Measurements from ENCODE around the gene SP100.

Gene SP100

DNA sequence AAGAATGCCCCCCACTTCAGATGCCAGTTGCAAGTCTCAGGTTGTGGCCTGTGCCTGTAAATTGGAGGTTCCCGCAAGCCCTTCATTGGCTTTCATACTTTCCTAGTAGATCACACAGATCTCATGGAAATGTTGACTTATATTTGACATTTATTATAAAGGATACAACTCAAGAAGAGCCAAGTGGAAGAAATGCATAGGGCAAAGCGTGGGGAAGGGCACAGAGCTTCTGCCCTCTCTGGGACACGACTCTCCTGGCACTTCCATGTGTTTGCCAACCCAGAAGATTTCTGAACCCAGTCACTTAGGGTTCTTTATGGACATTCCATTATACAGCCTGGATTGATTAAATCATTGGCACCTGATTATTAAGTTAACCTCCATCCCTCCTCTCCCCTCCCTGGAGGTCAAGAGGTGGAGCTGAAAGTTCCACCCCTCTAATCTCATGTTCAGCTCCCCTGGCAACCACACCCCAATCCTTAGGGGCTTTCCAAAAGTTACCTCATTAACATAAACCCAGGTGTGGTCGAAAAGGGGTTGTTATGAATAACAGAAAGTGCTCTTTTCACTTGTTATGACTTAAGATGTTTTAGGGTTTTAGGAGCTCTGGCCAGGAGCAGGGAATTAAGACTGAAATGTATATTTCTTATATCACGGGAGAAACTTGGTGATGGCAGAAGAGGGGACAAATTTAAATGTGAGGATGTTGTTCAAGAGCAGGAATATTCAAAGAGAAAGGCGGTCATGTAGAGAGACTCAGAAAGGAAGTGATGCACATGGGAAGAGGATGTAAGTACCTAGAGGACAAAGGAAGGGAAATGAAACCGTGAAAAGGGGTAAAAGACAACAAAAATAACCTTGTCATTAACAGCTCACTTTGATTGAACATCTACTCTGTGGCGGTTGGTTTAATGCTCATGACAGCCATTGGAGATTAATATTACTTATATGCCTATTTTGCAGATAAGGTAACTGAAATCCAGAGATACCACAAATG lies 31.8 kb downstream of the SP100 start:
- DNase-seq (ENCODE audit: insufficient read length, low spot score) (no peak), FAIRE-seq (no peak)

DNA sequence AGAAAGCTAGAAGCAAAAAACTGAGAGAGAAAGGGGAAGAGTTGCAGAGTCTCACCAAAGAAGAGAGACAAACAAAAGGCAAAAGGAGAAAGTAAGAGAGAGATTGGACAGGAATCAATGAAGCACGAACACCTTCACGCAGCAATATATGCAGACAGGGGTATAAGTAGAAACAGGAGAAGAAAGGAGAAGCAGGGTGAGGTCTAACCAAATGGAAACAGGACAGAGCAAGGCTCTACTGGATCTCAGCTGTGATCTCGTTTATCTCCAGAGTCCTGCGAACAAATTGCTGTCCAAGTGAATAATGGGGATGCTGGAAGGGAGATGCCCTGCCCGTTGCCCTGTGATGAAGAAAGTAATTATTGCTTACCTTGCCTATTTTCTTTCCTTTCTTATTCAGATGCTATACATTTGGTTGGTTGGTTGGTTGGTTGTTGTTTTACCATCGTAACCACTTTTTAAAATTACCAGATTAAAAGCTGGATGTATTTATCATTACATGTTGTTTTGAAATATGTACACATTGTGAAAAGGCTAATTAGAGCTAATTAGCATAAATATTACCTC lies 34.0 kb downstream of the SP100 start:
- DNase-seq (ENCODE audit: insufficient read length, low spot score) (no peak), FAIRE-seq (no peak)
- TF ChIP-seq, protein P1, sequence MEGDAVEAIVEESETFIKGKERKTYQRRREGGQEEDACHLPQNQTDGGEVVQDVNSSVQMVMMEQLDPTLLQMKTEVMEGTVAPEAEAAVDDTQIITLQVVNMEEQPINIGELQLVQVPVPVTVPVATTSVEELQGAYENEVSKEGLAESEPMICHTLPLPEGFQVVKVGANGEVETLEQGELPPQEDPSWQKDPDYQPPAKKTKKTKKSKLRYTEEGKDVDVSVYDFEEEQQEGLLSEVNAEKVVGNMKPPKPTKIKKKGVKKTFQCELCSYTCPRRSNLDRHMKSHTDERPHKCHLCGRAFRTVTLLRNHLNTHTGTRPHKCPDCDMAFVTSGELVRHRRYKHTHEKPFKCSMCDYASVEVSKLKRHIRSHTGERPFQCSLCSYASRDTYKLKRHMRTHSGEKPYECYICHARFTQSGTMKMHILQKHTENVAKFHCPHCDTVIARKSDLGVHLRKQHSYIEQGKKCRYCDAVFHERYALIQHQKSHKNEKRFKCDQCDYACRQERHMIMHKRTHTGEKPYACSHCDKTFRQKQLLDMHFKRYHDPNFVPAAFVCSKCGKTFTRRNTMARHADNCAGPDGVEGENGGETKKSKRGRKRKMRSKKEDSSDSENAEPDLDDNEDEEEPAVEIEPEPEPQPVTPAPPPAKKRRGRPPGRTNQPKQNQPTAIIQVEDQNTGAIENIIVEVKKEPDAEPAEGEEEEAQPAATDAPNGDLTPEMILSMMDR (IDR thresholded peaks at IDR 0.05; ENCODE audit: insufficient read depth, missing control alignments): no peak

More for the DNA sequence above, 31.8 kb downstream of the SP100 start:
- TF ChIP-seq, protein P1 (IDR thresholded peaks at IDR 0.05; ENCODE audit: insufficient read depth, missing control alignments): no peak

DNA sequence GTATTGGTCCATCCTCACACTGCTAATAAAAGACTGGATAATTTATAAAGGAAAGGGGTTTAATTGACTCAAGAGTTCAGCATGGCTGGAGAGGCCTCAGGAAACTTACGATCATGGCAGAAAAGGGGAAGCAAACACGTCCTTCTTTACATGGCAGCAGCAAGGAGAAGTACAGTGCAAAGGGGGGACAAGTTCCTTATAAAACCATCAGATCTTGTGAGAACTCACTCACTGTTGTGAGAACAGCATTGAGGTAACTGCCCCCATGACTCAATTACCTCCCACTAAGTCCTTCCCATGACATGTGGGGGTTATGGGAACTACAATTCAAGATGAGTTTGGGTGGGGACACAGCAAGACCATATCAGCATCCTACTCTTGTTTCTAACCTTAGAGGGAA lies 37.0 kb downstream of the SP100 start:
- TF ChIP-seq, protein P1 (IDR thresholded peaks at IDR 0.05; ENCODE audit: insufficient read depth, missing control alignments): no peak
- FAIRE-seq: no peak
- no peak for DNase-seq (ENCODE audit: insufficient read length, low spot score)

DNA sequence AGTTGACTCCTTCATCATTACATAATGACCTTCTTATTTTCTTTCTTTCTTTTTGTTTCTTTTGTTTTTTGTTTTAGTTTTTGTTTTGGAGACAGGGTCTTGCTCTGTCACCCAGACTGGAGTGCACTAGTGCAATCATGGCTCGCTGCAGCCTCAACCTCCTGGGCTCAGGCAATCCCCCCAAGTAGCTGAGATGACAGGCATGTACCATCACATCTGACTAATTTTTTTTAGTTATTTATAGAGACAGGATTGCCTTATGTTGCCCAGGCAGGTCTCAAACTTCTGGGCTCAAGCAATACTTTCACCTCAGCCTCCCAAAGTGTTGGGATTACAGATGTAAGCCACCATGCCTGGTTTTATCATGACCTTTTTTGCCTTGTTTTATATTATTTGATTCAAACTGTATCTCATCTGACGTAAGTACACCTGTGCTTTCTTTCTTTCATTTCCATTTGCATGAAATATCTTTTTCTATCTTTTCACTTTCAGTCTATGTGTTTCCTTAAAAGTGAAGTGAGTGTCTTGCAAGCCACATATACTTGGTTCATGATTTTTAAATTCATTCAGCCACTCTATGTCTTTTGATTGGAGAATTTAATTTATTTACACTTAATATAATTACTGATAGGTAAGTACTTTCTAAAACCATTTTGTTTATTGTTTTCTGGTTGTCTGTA lies 39.1 kb downstream of the SP100 start:
- TF ChIP-seq, protein P1 (IDR thresholded peaks at IDR 0.05; ENCODE audit: insufficient read depth, missing control alignments): no peak
- no peak for FAIRE-seq
- no peak for DNase-seq (ENCODE audit: insufficient read length, low spot score)

DNA sequence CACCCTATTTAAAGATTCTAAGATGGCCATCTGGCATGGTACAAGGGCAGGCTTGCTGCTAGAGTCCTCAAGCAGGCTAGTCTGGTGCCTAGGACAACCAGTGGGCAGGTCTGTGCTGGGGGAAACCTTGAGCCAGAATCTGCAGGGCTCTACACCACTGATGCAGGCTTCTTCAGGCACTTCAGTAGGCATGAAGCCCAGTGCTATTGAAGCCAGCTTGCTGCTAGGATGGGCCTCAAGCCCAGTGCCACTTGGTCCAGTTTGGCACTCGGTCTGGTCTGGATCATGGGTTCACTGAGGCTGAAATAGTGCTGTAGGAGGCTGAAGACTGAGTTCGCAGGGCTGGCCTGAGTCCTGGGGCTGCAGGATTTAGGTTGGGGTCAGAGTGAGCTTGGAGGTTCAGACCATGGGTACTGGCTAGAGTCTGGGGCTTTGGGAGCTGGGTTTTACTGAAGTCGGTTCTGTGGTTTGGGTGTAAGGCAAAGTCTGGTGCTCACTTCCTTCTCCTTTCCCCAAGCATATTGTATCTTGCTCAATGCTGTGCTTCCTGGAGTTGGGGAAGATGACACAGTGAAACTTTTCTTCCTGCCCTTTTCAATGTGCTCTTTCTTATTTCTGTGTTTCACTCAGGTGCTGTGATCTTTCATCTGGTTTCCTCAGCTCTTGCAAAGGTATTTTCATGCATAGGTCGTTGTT lies 41.2 kb downstream of the SP100 start:
- TF ChIP-seq, protein P1 (IDR thresholded peaks at IDR 0.05; ENCODE audit: insufficient read depth, missing control alignments): no peak
- DNase-seq (ENCODE audit: insufficient read length, low spot score): no peak
- FAIRE-seq: no peak

DNA sequence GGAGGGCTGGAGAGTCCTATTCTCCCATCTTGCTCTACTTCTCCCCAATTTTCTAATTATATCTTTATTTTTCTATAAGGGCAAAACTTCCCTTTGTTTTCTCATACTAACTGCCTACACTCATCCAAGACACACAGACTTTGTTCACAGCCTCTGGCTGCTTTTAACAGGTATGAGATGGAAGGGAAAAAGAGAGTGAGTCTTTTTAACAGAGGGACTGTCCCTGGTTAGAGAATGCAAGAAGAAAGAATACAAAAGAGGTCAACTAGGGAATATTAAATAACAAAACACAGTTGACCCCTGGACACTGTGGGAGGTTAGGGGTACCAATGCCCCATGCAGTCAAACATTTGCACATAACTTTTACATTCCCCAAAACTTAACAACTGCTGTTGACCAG lies 41.8 kb downstream of the SP100 start:
- TF ChIP-seq, protein P1 (IDR thresholded peaks at IDR 0.05; ENCODE audit: insufficient read depth, missing control alignments): no peak
- DNase-seq (ENCODE audit: insufficient read length, low spot score) (no peak), FAIRE-seq (no peak)
